ENCODE results near the gene COL20A1. TPM values are rescaled to one million over a fixed set of nuclear protein-coding genes. Genes with fewer than 3 reads are reported as not detected.

Gene COL20A1
- total RNA-seq, 1 donor from 2014 or later: not detected

- H3K27ac Mint-ChIP-seq (ENCODE audit: unreplicated experiment): no peak overlapping the region
- peaks cover 5% of the 10 kb centered on the region for H3K27me3 Mint-ChIP-seq (ENCODE audit: unreplicated experiment)
- H3K36me3 Mint-ChIP-seq (ENCODE audit: low read depth, unreplicated experiment): no peaks in the 10 kb centered on the region
- DNase-seq (ENCODE audit: low spot score): no peak
- no peak for TF ChIP-seq CTCF (IDR thresholded peaks at IDR 0.05; ENCODE audit: unreplicated experiment)
- peaks cover 18% of the 10 kb centered on the region for H3K4me1 Mint-ChIP-seq (ENCODE audit: unreplicated experiment)
- H3K9me3 Mint-ChIP-seq (ENCODE audit: unreplicated experiment): no peaks in the 10 kb centered on the region
- H3K4me3 Mint-ChIP-seq (ENCODE audit: unreplicated experiment): no peak overlapping the region
These were observed 29.0 kb upstream of the COL20A1 start for GRCh38 chr20:63264000-63264399.

DNA sequence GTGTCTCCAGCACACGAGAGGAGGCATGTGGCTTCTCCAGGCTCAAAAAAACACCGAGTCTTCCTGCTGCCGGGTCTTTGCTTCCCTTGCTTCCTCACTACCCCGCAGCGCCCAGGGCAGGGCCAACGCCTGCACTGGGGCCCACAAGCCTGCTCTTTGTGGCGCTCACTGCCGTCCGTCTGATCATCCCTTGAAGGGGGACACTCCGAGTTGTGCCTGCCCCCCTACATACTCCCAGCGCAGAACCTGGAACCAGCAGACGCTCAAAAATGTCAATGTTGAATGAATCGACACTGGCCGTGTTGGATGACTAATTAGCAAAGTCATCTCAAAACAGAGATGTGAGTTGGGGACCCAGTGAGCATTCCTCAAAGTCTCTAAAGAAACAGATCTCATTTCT is 28.5 kb upstream of the COL20A1 start:
- H3K9me3 Mint-ChIP-seq (ENCODE audit: unreplicated experiment): no peaks in the 10 kb centered on the region
- peak overlapping the region; percentile 74 for H3K4me3 Mint-ChIP-seq (ENCODE audit: unreplicated experiment)
- TF ChIP-seq CTCF (IDR thresholded peaks at IDR 0.05; ENCODE audit: unreplicated experiment): no peak
- no peaks in the 10 kb centered on the region for H3K36me3 Mint-ChIP-seq (ENCODE audit: low read depth, unreplicated experiment)
- H3K4me1 Mint-ChIP-seq (ENCODE audit: unreplicated experiment): peaks cover 13% of the 10 kb centered on the region
- peaks cover 5% of the 10 kb centered on the region for H3K27me3 Mint-ChIP-seq (ENCODE audit: unreplicated experiment)
- no peak for DNase-seq (ENCODE audit: low spot score)
- H3K27ac Mint-ChIP-seq (ENCODE audit: unreplicated experiment): peak overlapping the region; percentile 57

- H3K4me1 Mint-ChIP-seq (ENCODE audit: unreplicated experiment): peaks cover 12% of the 10 kb centered on the region
- H3K9me3 Mint-ChIP-seq (ENCODE audit: unreplicated experiment): no peaks in the 10 kb centered on the region
- no peak overlapping the region for H3K27ac Mint-ChIP-seq (ENCODE audit: unreplicated experiment)
- no peak overlapping the region for H3K4me3 Mint-ChIP-seq (ENCODE audit: unreplicated experiment)
- no peaks in the 10 kb centered on the region for H3K36me3 Mint-ChIP-seq (ENCODE audit: low read depth, unreplicated experiment)
- TF ChIP-seq CTCF (IDR thresholded peaks at IDR 0.05; ENCODE audit: unreplicated experiment): no peak
- H3K27me3 Mint-ChIP-seq (ENCODE audit: unreplicated experiment): peaks cover 5% of the 10 kb centered on the region
- no peak for DNase-seq (ENCODE audit: low spot score)
These were observed 27.0 kb upstream of the COL20A1 start for GRCh38 chr20:63265891-63266515.

DNA sequence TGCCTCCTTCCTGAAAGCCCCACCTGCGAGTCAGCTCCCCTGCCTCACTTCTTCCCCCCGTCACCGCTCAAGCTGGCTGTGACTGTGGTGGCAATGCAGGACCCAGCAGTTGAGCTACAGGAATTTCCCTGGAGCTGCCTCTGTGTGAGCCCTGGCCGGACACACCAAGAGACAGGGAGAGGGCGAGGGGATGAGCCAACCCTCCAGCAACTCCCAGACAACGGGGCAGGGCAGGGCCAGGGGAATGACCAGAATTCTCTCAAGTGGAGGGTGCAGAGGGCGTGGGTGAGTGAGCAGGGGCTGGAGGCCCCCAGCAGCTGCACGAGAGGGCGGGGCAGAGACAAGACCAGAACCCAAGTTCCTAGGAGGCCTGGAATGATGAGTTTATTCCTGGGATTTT is 25.3 kb upstream of the COL20A1 start:
- DNase-seq (ENCODE audit: low spot score): no peak
- peak overlapping the region; percentile 15 for H3K4me3 Mint-ChIP-seq (ENCODE audit: unreplicated experiment)
- peaks cover 10% of the 10 kb centered on the region for H3K27me3 Mint-ChIP-seq (ENCODE audit: unreplicated experiment)
- H3K36me3 Mint-ChIP-seq (ENCODE audit: low read depth, unreplicated experiment): no peaks in the 10 kb centered on the region
- H3K9me3 Mint-ChIP-seq (ENCODE audit: unreplicated experiment): no peaks in the 10 kb centered on the region
- peaks cover 8% of the 10 kb centered on the region for H3K4me1 Mint-ChIP-seq (ENCODE audit: unreplicated experiment)
- peak overlapping the region; percentile 38 for H3K27ac Mint-ChIP-seq (ENCODE audit: unreplicated experiment)
- no peak for TF ChIP-seq CTCF (IDR thresholded peaks at IDR 0.05; ENCODE audit: unreplicated experiment)

GRCh38 chr20:63268256-63268655 is 24.7 kb upstream of the COL20A1 start:
- Mint-ChIP-seq H3K4me1 (ENCODE audit: unreplicated experiment) (peaks cover 6% of the 10 kb centered on the region), H3K4me3 (ENCODE audit: unreplicated experiment) (peak overlapping the region; percentile 15), H3K36me3 (ENCODE audit: low read depth, unreplicated experiment) (no peaks in the 10 kb centered on the region), H3K9me3 (ENCODE audit: unreplicated experiment) (no peaks in the 10 kb centered on the region), H3K27me3 (ENCODE audit: unreplicated experiment) (peaks cover 11% of the 10 kb centered on the region), H3K27ac (ENCODE audit: unreplicated experiment) (no peak overlapping the region)
- TF ChIP-seq CTCF (IDR thresholded peaks at IDR 0.05; ENCODE audit: unreplicated experiment): no peak
- no peak for DNase-seq (ENCODE audit: low spot score)
